H1 (cell line): ENCODE data around the gene ZNF625. TPM values are rescaled to one million over a fixed set of nuclear protein-coding genes. Genes with fewer than 3 reads are reported as not detected.

Experiments used
- CHD7 ChIP-seq: fragments of 300-600 bp; sonication (generic); IDR thresholded peaks from 2 replicates; pipeline ENCODE4 v1.7.1; 2012; ENCODE audit warnings: low read length, moderate library complexity, mild to moderate bottlenecking, inconsistent platforms; ENCODE audit not compliant: insufficient replicate concordance
- E2F6 ChIP-seq: IDR thresholded peaks from 2 replicates; pipeline ENCODE4 v1.6.1; 2012; ENCODE audit warnings: inconsistent platforms
- FOSL1 ChIP-seq: IDR thresholded peaks from 2 replicates; pipeline ENCODE4 v1.6.1; 2011; ENCODE audit warnings: mild to moderate bottlenecking, low read depth, low read length, moderate library complexity; ENCODE audit not compliant: insufficient read depth
- HDAC2 ChIP-seq, 2 experiments: fragments of 300-600 bp in 1 of 2; sonication (generic) in 1 of 2; IDR thresholded peaks; 2 replicates each; pipeline ENCODE4 v1.6.1; 2011 to 2012; ENCODE audit warnings: low read depth in 2 of 2, low read length in 2 of 2, mild to moderate bottlenecking in 2 of 2, moderate library complexity in 2 of 2, borderline replicate concordance in 1 of 2, inconsistent platforms in 1 of 2
- POU5F1 ChIP-seq: IDR thresholded peaks from 2 replicates; pipeline ENCODE4 v1.6.1; 2011; ENCODE audit warnings: low read depth, mild to moderate bottlenecking, low read length, moderate library complexity
- RBBP5 ChIP-seq: IDR thresholded peaks from 2 replicates; pipeline ENCODE4 v1.7.1; 2012; ENCODE audit warnings: low read depth, mild to moderate bottlenecking, inconsistent platforms, low read length, moderate library complexity, borderline replicate concordance
- SP2 ChIP-seq: IDR thresholded peaks from 2 replicates; pipeline ENCODE4 v1.6.1; 2012; ENCODE audit warnings: mild to moderate bottlenecking, low read length, inconsistent platforms
- SUZ12 ChIP-seq: fragments of 200-600 bp; sonication (generic); IDR thresholded peaks from 2 replicates; pipeline ENCODE4 v1.6.1; 2012; ENCODE audit warnings: mild to moderate bottlenecking, inconsistent platforms, low read length, moderate library complexity, mixed read lengths
- polyA plus RNA-seq, 7 experiments: library from polyadenylated mRNA; depleted of rRNA in 3 of 7; stranded (reverse) in 5 of 7; unstranded in 2 of 7; fragments of >200 nt in 5 of 7; fragments of 200-250 nt in 2 of 7; gene quantifications; 1 replicate in 5 of 7; 2 replicates in 1 of 7; 4 replicates in 1 of 7; pipeline versions ENCODE4 v1.2.1 to v1.2.3, GENCODE V29; 2011 to 2013; ENCODE audit warnings: missing spikeins in 2 of 7, mixed read lengths in 2 of 7
- total RNA-seq: library from RNA; stranded (reverse); fragmentation: NEBNext Ultra II Directional; extraction: Animal tissue kit (Norgen Biotek cat#: 25700); gene quantifications from 2 replicates; pipeline ENCODE4 v1.2.1, GENCODE V29; 2021

ZNF625 gene
- total and polyA plus RNA-seq, 2 of the 8 experiments (the other 6 are each of a cell fraction or from before 2014, with no cell fraction given): 2.5 to 26.8 TPM

GRCh38 chr19:12159773-12160414, 3.4 kb upstream of the ZNF625 start (continued):
- no peak for TF ChIP-seq CHD7
- TF ChIP-seq SUZ12: no peak
- no peak for TF ChIP-seq RBBP5
- TF ChIP-seq SP2: no peak
- TF ChIP-seq FOSL1: no peak
- no peak for TF ChIP-seq E2F6
- no peak for TF ChIP-seq POU5F1
- TF ChIP-seq HDAC2 (IDR thresholded peaks at IDR 0.05; ENCODE audit: borderline replicate concordance in 1 of 2, low read depth in 2 of 2, low read length in 2 of 2): no peak
- TF ChIP-seq, all 59 proteins: peak for 0
